G401 (cell line): ENCODE results near the gene CNKSR1. TPM values are rescaled to one million over a fixed set of nuclear protein-coding genes. Genes with fewer than 3 reads are reported as not detected.

Experiments used
- DNase-seq: peaks from one replicate; pipeline ENCODE4 v3.0.0-alpha.2; 2015; ENCODE audit warnings: low spot score
- in situ Hi-C: cut with HindIII; loops from 2 replicates; pipeline ENCODE4 v1.10.0; 2016; ENCODE audit warnings: low sequenced_read_pairs, mixed read lengths
- total RNA-seq: library from RNA; depleted of rRNA; stranded (reverse); fragments of >200 nt; shearing (Covaris generic); gene quantifications from 2 replicates; pipeline ENCODE4 v1.2.3, GENCODE V29; 2014; rRNA removed

Gene CNKSR1
- not detected in 2 replicates for total RNA-seq

GRCh38 chr1:26177182-26177684 is at the start of gene CNKSR1:
CNKSR1 (plus strand) TSS chr1:26177491; CDS start chr1:26177548, 57 bp downstream.
- in situ Hi-C loops: no loop called here
- no peak for DNase-seq

GRCh38 chr1:26129778-26130177 is 47.5 kb upstream of the CNKSR1 start:
- no peak for DNase-seq
- in situ Hi-C loops: no loop called here

GRCh38 chr1:26130695-26131094 is 46.6 kb upstream of the CNKSR1 start:
- in situ Hi-C loops: no loop called here
- DNase-seq: no peak

DNA sequence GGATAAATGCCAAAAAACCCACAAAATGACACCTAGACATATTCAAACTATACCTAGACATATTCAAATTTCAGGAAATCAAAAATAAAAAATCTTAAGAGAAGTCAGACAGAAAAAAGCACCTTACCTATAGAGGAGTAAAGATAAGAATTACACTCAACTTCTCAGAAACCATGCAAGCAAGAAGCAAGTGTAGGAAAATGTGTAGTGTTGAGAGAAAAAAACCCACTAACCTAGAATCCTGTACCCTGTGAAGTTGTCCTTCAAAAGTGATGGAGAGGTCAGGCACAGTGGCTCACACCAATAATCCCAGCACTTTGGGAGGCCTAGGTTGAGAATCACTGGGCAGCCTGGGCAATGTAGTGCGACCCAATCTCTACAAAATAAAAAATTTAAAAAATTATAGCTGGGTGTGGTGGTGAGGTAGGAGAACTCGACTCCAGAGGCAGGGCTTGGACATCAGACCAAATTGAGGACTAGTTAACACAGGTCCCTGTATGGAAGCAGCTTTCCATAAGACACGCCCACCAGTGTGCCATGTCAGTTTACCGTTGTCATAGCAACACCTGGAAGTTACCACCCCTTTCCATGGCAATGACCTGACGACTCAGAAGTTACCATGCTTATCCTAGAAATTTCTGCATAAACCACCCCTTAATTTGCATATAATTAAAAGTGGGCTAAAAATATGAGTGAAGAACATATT is 45.0 kb upstream of the CNKSR1 start:
- in situ Hi-C loops: no loop called here

DNA sequence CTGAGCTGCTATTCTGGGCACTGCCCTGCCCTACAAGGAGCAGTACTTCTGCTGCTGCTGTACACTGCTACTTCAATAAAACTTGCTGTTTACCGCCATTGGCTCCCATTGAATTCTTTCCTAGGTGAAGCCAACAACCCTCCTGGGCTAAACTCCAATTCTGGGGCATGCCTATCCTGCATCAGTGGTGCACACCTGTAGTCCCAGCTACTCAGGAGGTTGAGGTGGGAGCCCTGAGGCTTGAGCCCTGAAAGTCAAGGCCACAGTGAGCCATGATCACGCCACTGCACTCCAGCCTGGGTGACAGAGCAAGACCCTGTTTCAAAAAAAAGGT is 44.5 kb upstream of the CNKSR1 start:
- in situ Hi-C loops: no loop called here
- no peak for DNase-seq

More for the DNA sequence above, 45.0 kb upstream of the CNKSR1 start:
- DNase-seq: no peak

GRCh38 chr1:26134466-26134865 is 42.8 kb upstream of the CNKSR1 start:
- in situ Hi-C loops: no loop called here
- DNase-seq: no peak

DNA sequence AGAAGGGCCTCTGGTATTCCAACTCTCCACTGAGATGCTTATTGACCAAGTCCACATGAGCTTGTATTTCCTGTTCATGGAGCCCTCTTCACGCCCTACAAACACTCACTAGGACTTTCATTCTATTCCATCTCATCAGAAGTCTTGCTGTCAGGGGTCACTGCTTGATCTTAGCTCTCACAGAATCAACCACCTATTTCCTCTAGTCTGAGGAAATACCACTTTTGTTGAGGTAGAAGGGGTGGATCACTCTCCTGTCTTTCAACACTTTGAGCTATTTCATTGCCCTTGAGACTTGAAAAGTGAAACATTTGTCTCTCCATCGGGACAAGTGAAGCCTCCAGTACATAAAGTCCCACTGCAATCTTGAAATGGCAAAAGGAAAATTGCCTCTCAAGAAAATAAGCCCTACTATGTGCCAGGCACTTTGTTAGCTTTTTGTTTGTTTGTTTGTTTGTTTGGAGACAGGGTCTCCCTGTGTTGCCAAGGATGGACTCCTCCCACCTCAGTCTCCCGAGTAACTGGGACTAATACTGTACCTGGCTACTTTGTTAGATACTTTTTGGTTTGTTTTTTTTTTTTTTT is 38.2 kb upstream of the CNKSR1 start:
- in situ Hi-C loops: no loop called here
- DNase-seq: no peak

DNA sequence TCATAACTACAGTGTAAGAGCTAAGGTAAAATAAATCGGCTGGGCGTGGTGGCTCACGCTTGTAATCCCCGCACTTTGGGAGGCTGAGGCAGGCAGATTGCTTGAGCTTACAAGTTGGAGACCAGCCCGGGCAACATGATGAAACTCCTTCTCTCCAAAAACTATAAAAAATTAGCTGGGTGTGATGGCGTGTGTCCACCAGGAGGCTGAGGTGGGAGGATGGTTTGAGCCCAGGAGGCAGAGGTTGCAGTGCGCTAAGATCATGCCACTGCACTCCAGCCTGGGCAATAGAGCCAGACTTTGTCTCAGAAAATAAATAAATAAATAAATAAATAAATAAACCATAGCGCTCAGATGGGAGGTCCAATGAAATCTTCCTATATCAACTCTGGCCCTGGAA is 35.1 kb upstream of the CNKSR1 start:
- DNase-seq: no peak
- in situ Hi-C loops: no loop called here

GRCh38 chr1:26145041-26145959 is 32.0 kb upstream of the CNKSR1 start:
- in situ Hi-C loops: no loop called here
- DNase-seq: peak; percentile 89

DNA sequence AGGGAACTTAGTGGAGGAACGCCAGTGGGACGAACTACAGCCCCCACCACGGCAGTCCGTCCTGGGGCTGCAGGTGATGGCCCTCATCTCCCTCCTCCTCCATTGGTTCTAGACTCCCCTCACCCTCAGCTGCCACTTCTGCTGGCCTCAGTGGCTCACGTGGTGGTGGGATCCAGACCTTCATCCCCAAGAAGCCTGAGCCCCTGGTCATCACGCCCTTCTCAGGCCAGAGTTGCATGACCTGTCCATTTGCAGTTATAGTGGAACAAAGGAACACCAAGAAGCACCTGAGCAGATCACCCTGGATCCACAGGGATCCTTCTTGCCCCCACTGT is 31.4 kb upstream of the CNKSR1 start:
- DNase-seq: no peak
- in situ Hi-C loops: no loop called here

DNA sequence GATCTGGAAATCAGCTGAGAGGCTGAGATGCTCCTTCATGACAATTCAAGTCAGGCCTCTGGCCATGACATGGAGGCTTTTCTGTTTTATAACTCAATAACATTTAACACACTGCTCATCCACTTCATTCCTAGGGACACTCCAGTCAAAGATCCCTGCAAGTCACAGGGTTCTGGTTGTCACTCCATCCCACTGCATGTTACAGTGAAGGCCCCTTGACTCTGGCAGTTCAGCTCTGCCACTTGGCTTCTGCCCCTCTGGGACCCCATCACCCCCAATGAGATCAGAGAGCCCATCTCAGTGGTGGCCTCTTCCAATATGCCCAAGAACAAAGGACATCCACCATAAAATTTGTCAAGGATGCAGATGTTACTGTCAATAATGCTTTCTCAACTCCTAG is 28.4 kb upstream of the CNKSR1 start:
- in situ Hi-C loops: no loop called here
- DNase-seq: no peak

- in situ Hi-C loops: no loop called here
Measured at GRCh38 chr1:26153966-26154532, 23.2 kb upstream of the CNKSR1 start.

GRCh38 chr1:26154750-26155149 is 22.5 kb upstream of the CNKSR1 start:
- DNase-seq: no peak
- in situ Hi-C loops: no loop called here

More at GRCh38 chr1:26153966-26154532, 23.2 kb upstream of the CNKSR1 start:
- no peak for DNase-seq

DNA sequence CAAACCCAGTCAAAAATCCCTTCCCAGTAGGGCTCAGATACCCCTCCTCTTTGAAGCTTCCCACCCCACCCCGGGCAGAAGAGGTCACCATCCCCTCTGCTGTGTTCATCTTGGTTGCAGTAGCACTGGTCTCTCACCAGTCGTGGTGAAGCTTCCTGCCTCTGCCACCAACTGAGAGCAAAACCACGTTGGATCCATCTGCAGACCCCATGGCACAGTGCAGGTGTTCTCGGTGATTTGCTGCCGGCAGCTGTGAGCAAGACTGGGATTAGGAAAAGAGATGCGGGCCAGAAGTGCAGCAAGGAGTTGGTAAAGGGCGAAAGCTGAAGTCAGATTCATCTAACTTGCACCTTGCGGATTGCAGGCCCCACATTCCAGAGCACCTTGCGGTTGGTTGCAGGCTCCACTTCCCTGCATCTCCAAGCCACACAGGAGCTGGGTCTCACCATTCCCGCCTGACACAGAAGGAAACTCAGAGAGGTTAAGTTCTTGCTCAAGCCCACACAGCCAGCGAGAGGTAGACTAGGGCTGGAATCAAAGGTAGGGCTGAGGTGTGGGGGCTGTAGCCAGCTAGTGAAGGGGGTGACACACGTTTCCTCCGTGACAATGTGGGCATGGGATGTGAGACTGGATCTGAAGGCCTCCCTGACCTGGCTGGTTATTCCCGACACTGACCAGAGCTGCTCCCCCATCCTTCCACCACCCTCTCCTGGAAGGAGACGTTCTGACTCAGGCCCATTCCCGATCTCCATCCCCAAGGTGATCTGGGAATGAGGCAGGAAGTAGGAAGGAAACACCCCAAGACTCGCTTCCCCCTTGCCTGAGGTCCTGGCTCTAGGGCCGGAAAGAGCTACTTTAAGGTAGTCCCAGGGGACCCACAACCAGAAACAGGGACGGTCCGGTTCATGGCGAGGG is 21.7 kb upstream of the CNKSR1 start:
- no peak for DNase-seq
- in situ Hi-C loops: no loop called here

DNA sequence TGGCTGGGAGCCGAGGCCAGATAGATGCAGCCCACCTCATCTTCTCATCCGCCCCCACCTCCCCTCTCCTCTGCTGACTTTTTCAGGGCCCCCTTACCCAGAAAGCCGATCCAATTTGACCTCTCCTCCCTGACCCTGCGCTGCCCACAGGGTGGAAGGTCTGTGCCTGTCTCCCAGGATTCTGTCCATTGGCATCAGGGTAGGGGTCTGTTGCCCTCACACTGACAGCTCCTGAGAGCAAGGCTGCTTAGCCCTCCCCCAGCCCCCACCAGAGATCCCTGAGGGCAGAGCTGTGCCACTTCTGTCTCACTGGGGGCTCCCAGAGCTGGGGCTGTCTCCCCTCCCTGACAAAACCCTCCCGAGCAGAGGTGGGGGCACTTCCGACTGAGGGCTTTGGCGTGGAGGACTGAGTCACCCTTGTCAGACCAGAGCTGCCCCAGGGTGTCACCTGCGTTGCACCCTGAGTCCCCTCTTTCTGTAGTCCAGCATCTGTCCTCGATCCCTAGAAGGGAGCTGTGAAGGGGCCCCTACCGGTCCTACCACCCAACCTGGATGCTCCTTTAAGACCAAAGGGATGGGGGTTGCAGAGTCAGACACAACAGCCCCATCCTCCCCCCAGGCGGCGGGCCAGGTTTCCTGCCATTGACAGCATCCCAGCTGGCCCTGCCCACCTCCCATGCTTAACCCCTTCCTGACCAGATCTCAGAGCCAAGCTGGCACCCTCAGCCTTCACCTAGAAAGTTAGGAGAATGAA is 20.8 kb upstream of the CNKSR1 start:
- DNase-seq: no peak
- in situ Hi-C loops: no loop called here

- no peak for DNase-seq
- in situ Hi-C loops: no loop called here
Measured at GRCh38 chr1:26158271-26158907, 18.9 kb upstream of the CNKSR1 start.

GRCh38 chr1:26158908-26159742 is 18.2 kb upstream of the CNKSR1 start, which contains the start of gene FAM110D:
FAM110D (plus strand) TSS chr1:26159079; CDS start chr1:26161292, 2,213 bp downstream.
- DNase-seq: no peak
- in situ Hi-C loops: no loop called here
